Kidney (tissue), 14 donors: Measurements from ENCODE around the gene FOXQ1. TPM values are rescaled to one million over a fixed set of nuclear protein-coding genes. Genes with fewer than 3 reads are reported as not detected.

ENCODE experiments used
- DNase-seq, 5 donors: peaks; one replicate each; pipeline ENCODE4 v3.0.0-alpha.2; 2013 to 2020
- FAIRE-seq: peaks from 2 replicates; lab custom pipeline; 2012; peaks lifted over from hg19 to GRCh38; lab: Jason Lieb, UNC
- H3K27ac ChIP-seq, 2 donors: one replicate each; pipeline ENCODE4 v1.7.0; 2013; ENCODE audit warnings: low read depth in 2 of 2, low read length in 2 of 2, inconsistent platforms in 1 of 2
- H3K27me3 ChIP-seq: one replicate; pipeline ENCODE4 v1.7.1; 2013; ENCODE audit warnings: low read length, inconsistent platforms; ENCODE audit not compliant: control insufficient read depth, insufficient read depth
- H3K36me3 ChIP-seq, 3 donors: one replicate each; pipeline versions ENCODE4 v1.7.0 to v1.7.1; 2013; ENCODE audit warnings: low read length in 3 of 3, control low read depth in 1 of 3, inconsistent platforms in 1 of 3; ENCODE audit not compliant: insufficient read depth in 3 of 3, control insufficient read depth in 2 of 3
- H3K4me1 ChIP-seq, 3 donors: one replicate each; pipeline versions ENCODE4 v1.7.0 to v1.7.1; 2013; ENCODE audit warnings: low read length in 3 of 3, inconsistent platforms in 1 of 3, low read depth in 1 of 3; ENCODE audit not compliant: control insufficient read depth in 2 of 3, insufficient read depth in 2 of 3
- H3K4me3 ChIP-seq, 3 donors: one replicate each; pipeline versions ENCODE4 v1.7.0 to v1.8.1; 2013; ENCODE audit warnings: low read length in 3 of 3, control low read depth in 1 of 3, inconsistent platforms in 1 of 3
- H3K9ac ChIP-seq, 3 donors: one replicate each; pipeline versions ENCODE4 v1.7.0 to v1.7.1; 2013; ENCODE audit warnings: low read length in 3 of 3, control low read depth in 1 of 3, inconsistent platforms in 1 of 3
- H3K9me3 ChIP-seq, 3 donors: one replicate each; pipeline versions ENCODE4 v1.7.0 to v1.7.1; 2013; ENCODE audit warnings: low read length in 3 of 3, control low read depth in 1 of 3, inconsistent platforms in 1 of 3; ENCODE audit not compliant: control insufficient read depth in 2 of 3, insufficient read depth in 1 of 3
- intact Hi-C: fragments of 100-400 bp; cut with DNase I; formaldehyde crosslinking; loops from one replicate; pipeline ENCODE4 v1.11.1; 2022
- polyA plus RNA-seq: library from polyadenylated mRNA; stranded (reverse); fragments of 350-450 nt; fragmentation: Illumina TruSeq; extraction: RNeasy Lipid Tissue Mini Kit (QIAGEN cat#74804); gene quantifications from one replicate; pipeline ENCODE4 v1.2.3, GENCODE V29; 2014; ENCODE audit warnings: low read depth, low replicate concordance; ENCODE audit not compliant: insufficient read depth
- total RNA-seq: library from RNA; stranded (reverse); fragmentation: NEBNext Ultra II Directional; extraction: Animal tissue kit (Norgen Biotek cat#: 25700); gene quantifications from one replicate; pipeline ENCODE4 v1.2.1, GENCODE V29; 2021
- TF ChIP-seq, protein P1 (sequence below): IDR thresholded peaks from 3 replicates; pipeline ENCODE4 v1.5.1; 2012; ENCODE audit warnings: mild to moderate bottlenecking, moderate library complexity, borderline replicate concordance; ENCODE audit not compliant: insufficient read depth; ENCODE audit errors: extremely low read depth
- donor health status: control.
- donor health status: control.
- donor health status: control.
- donor health status: control.
- donor health status: control.
- donor health status: DM: yes; HTN: yes; CAD: no.
- donor health status: Normal renal cell carcinoma (clear cell type).

The FOXQ1 gene
- total and polyA plus RNA-seq, 2 donors from 2014 or later = 6.0 to 33.6 TPM

DNA sequence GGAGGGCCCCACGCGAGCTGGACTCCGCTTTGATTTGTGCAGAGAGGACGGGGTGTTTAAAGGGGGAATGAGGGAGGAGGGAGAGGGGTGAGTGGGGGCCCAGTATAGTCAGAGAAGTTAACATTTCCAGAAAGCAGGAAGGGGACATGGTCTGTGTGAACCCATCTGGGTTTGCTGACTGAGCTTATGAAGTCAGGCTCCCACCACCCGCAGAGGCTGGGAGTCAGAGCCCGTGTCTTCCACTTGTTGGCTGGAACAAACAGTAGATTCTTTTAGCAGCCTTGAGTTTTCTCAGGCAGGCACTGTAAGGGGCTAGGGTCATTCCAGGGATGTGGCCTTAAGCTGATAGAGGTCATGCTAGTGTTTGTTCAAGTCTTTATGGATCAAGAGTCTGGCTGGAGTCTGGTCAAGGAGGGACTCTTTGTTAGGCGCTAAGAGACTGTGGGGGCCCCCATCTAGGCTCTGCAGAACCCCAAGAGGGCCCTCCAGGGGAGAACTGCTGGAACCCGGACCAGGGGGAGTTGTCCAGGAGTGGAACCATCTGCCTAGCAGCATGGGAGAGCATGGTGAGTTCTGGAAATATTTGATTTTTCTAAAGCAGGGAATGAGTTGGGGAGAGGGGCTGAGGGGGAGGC is 31.1 kb upstream of the FOXQ1 start:
- Histone ChIP-seq H3K9ac (no peak overlapping the region), H3K27me3 (no peaks in the 10 kb centered on the region), H3K27ac (no peak overlapping the region), H3K4me1 (peaks cover 0 to 3% (median 0%) of the 10 kb centered on the region in 3 donors), H3K9me3 (no peaks in the 10 kb centered on the region), H3K36me3 (no peaks in the 10 kb centered on the region), H3K4me3 (no peak overlapping the region)
- no peak for FAIRE-seq
- intact Hi-C loops = no loop called here
- TF ChIP-seq, protein P1, sequence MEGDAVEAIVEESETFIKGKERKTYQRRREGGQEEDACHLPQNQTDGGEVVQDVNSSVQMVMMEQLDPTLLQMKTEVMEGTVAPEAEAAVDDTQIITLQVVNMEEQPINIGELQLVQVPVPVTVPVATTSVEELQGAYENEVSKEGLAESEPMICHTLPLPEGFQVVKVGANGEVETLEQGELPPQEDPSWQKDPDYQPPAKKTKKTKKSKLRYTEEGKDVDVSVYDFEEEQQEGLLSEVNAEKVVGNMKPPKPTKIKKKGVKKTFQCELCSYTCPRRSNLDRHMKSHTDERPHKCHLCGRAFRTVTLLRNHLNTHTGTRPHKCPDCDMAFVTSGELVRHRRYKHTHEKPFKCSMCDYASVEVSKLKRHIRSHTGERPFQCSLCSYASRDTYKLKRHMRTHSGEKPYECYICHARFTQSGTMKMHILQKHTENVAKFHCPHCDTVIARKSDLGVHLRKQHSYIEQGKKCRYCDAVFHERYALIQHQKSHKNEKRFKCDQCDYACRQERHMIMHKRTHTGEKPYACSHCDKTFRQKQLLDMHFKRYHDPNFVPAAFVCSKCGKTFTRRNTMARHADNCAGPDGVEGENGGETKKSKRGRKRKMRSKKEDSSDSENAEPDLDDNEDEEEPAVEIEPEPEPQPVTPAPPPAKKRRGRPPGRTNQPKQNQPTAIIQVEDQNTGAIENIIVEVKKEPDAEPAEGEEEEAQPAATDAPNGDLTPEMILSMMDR = no peak
- DNase-seq = no peak

DNA sequence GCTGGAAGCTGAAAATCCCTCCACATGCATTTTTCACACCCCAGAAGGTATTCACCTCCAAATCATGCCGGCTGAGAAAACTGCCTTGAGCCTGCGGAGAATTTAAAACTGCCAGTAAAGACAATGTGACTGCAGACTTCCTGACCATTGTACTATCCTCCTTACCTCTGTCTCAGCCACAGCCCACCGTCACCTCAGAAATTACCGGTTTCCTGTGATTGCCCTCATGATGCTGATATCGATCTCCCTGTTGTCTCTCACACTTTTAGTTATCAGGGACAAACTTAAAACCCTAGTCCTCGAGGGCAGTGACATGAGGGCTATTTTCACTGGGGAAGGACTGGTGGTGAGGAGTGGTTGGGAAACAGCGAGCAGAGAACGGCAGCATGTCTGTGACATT is 30.2 kb upstream of the FOXQ1 start:
- no peaks in the 10 kb centered on the region for H3K9me3 ChIP-seq
- intact Hi-C loops = no loop called here
- H3K9ac ChIP-seq = no peak overlapping the region
- peaks cover 0 to 5% (median 0%) of the 10 kb centered on the region in 3 donors for H3K4me1 ChIP-seq
- FAIRE-seq (no peak), DNase-seq (no peak)
- H3K27ac ChIP-seq = no peak overlapping the region
- TF ChIP-seq, protein P1 = no peak
- no peaks in the 10 kb centered on the region for H3K27me3 ChIP-seq
- no peak overlapping the region for H3K4me3 ChIP-seq
- no peaks in the 10 kb centered on the region for H3K36me3 ChIP-seq

DNA sequence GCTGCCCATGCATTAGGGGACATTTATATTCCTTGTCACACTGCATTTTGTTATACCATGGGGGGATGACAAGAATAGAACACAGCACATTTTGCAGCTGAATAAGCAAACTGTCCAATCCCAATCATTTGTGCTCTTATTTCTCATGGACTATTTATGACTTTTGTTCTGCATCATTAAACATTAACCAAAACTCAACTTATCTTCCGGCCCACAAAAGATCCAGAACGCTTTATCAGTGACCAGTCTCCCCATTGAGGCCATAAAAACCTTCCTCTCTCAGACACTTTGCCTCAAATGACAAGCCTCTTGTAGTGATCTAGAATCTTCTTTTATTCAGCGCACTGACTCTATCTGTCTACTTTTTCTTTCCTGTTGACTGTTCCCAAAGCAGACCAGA is 28.4 kb upstream of the FOXQ1 start:
- Histone ChIP-seq H3K9ac (no peak overlapping the region), H3K27me3 (no peaks in the 10 kb centered on the region), H3K4me3 (no peak overlapping the region), H3K9me3 (no peaks in the 10 kb centered on the region), H3K27ac (no peak overlapping the region), H3K36me3 (no peaks in the 10 kb centered on the region), H3K4me1 (peaks cover 0 to 2% (median 0%) of the 10 kb centered on the region in 3 donors)
- no peak for DNase-seq
- intact Hi-C loops = no loop called here
- FAIRE-seq = no peak
- TF ChIP-seq, protein P1 = no peak
